GM21367 (cell line): Measurements from ENCODE around the gene NR6A1.
"Not testable (repeated sequence)": the region's sequence is repeated elsewhere in the genome, so short reads cannot be mapped to it uniquely, and the experiment has no call there.

Source experiments
- ATAC-seq: cut with Tn5 transposase; IDR thresholded peaks from one replicate; pipeline ENCODE4 v1.9.1; 2021; ENCODE audit not compliant: unreplicated experiment

Gene NR6A1

GRCh38 chr9:124621371-124622328 is 149.5 kb downstream of the NR6A1 start:
- no peak for ATAC-seq

- ATAC-seq = no peak
These were observed 152.6 kb downstream of the NR6A1 start for GRCh38 chr9:124618476-124618875.

GRCh38 chr9:124617477-124618141 is 153.5 kb downstream of the NR6A1 start:
- no peak for ATAC-seq

- ATAC-seq = no peak
These were observed 154.2 kb downstream of the NR6A1 start for GRCh38 chr9:124616961-124617360.

GRCh38 chr9:124615840-124616239 is 155.3 kb downstream of the NR6A1 start:
- not testable (repeated sequence) for ATAC-seq

- no peak for ATAC-seq
These were observed 155.9 kb downstream of the NR6A1 start for GRCh38 chr9:124615100-124615742.

- no peak for ATAC-seq
These were observed 157.3 kb downstream of the NR6A1 start for GRCh38 chr9:124613849-124614248.

- no peak for ATAC-seq
These were observed 160.0 kb downstream of the NR6A1 start for GRCh38 chr9:124611106-124611505.

GRCh38 chr9:124606027-124606426 is 165.1 kb downstream of the NR6A1 start:
- no peak for ATAC-seq

GRCh38 chr9:124605258-124605657 is 165.9 kb downstream of the NR6A1 start:
- ATAC-seq = no peak

GRCh38 chr9:124602632-124603031 is 168.5 kb downstream of the NR6A1 start:
- ATAC-seq = no peak

- no peak for ATAC-seq
These were observed 168.9 kb downstream of the NR6A1 start for GRCh38 chr9:124602204-124602603.

- ATAC-seq = no peak
These were observed 170.7 kb downstream of the NR6A1 start for GRCh38 chr9:124600407-124600806.

GRCh38 chr9:124599121-124599795 is 171.9 kb downstream of the NR6A1 start:
- ATAC-seq = no peak

- no peak for ATAC-seq
These were observed 173.1 kb downstream of the NR6A1 start for GRCh38 chr9:124598048-124598447.

GRCh38 chr9:124596172-124596839 is 174.8 kb downstream of the NR6A1 start:
- no peak for ATAC-seq

GRCh38 chr9:124595743-124596142 is 175.4 kb downstream of the NR6A1 start:
- no peak for ATAC-seq

GRCh38 chr9:124594673-124595072 is 176.4 kb downstream of the NR6A1 start:
- no peak for ATAC-seq

- no peak for ATAC-seq
These were observed 176.9 kb downstream of the NR6A1 start for GRCh38 chr9:124594225-124594624.

- ATAC-seq = no peak
These were observed 177.5 kb downstream of the NR6A1 start for GRCh38 chr9:124593651-124594058.

GRCh38 chr9:124593200-124593599 is 177.9 kb downstream of the NR6A1 start:
- no peak for ATAC-seq
